Neuronal stem cell (in vitro differentiated cells): Measurements from ENCODE around the gene MARCHF6.
"Not testable (repeated sequence)": the region's sequence is repeated elsewhere in the genome, so short reads cannot be mapped to it uniquely, and the experiment has no call there.

ENCODE experiments used
- DNase-seq: peaks from one replicate; pipeline ENCODE4 v3.0.0-alpha.2; 2013; ENCODE audit warnings: low spot score
- H2AFZ ChIP-seq: one replicate; pipeline ENCODE4 v1.6.1; 2013; ENCODE audit warnings: mild to moderate bottlenecking, low read length, inconsistent platforms
- H2AK5ac ChIP-seq: 2 replicates; pipeline ENCODE4 v1.6.1; 2013; ENCODE audit warnings: low read depth, mild to moderate bottlenecking, inconsistent platforms, low read length, moderate library complexity, mixed read lengths
- H2BK120ac ChIP-seq: 2 replicates; pipeline ENCODE4 v1.6.1; 2013; ENCODE audit warnings: low read depth, mild to moderate bottlenecking, inconsistent platforms, low read length, moderate library complexity, mixed read lengths
- H2BK12ac ChIP-seq: one replicate; pipeline ENCODE4 v1.6.1; 2013; ENCODE audit warnings: low read length, inconsistent platforms
- H2BK15ac ChIP-seq: 2 replicates; pipeline ENCODE4 v1.6.1; 2013; ENCODE audit warnings: mild to moderate bottlenecking, low read length, inconsistent platforms, mixed read lengths
- H2BK5ac ChIP-seq: one replicate; pipeline ENCODE4 v1.6.1; 2013; ENCODE audit warnings: inconsistent platforms, mild to moderate bottlenecking, low read length, moderate library complexity
- H3K14ac ChIP-seq: one replicate; pipeline ENCODE4 v1.6.1; 2013; ENCODE audit warnings: low read length, inconsistent platforms
- H3K18ac ChIP-seq: 2 replicates; pipeline ENCODE4 v1.6.1; 2013; ENCODE audit warnings: low read length, inconsistent platforms
- H3K23ac ChIP-seq: 2 replicates; pipeline ENCODE4 v1.6.1; 2013; ENCODE audit warnings: low read depth, mild to moderate bottlenecking, mixed read lengths, low read length, inconsistent platforms; ENCODE audit not compliant: poor library complexity
- H3K27ac ChIP-seq: replicated peaks from 3 replicates; pipeline ENCODE4 v1.5.1; 2013; ENCODE audit warnings: low read length, inconsistent platforms
- H3K27me3 ChIP-seq, 3 experiments: 2 replicates each; pipeline ENCODE4 v1.6.1; 2013; ENCODE audit warnings: low read length in 3 of 3, mild to moderate bottlenecking in 2 of 3, inconsistent platforms in 1 of 3, low read depth in 1 of 3, mixed read lengths in 1 of 3, moderate library complexity in 1 of 3; ENCODE audit not compliant: control insufficient read depth in 3 of 3, insufficient read depth in 3 of 3
- H3K36me3 ChIP-seq, 2 donors: replicated peaks in 1 of 2; 2 replicates each; pipeline ENCODE4 v1.6.1; 2013; ENCODE audit warnings: low read length in 2 of 2; ENCODE audit not compliant: control insufficient read depth in 2 of 2, insufficient read depth in 2 of 2
- H3K4ac ChIP-seq: 2 replicates; pipeline ENCODE4 v1.6.1; 2013; ENCODE audit warnings: inconsistent platforms, mild to moderate bottlenecking, low read length, moderate library complexity
- H3K4me1 ChIP-seq, 2 donors: 1 replicate in 1 of 2; 2 replicates in 1 of 2; pipeline ENCODE4 v1.6.1; 2013; ENCODE audit warnings: low read length in 2 of 2, low read depth in 1 of 2; ENCODE audit not compliant: control insufficient read depth in 2 of 2, insufficient read depth in 1 of 2
- H3K4me2 ChIP-seq: one replicate; pipeline ENCODE4 v1.6.1; 2013; ENCODE audit warnings: mild to moderate bottlenecking, low read length, inconsistent platforms; ENCODE audit not compliant: insufficient read depth, poor library complexity, severe bottlenecking
- H3K4me3 ChIP-seq, 2 donors: 2 replicates each; pipeline ENCODE4 v1.5.1; 2013; ENCODE audit warnings: low read length in 2 of 2, mild to moderate bottlenecking in 2 of 2, inconsistent platforms in 1 of 2, moderate library complexity in 1 of 2
- H3K79me1 ChIP-seq: one replicate; pipeline ENCODE4 v1.6.1; 2013; ENCODE audit warnings: low read depth, mild to moderate bottlenecking, inconsistent platforms, low read length, moderate library complexity
- H3K9ac ChIP-seq: one replicate; pipeline ENCODE4 v1.6.1; 2013; ENCODE audit warnings: mild to moderate bottlenecking, low read depth, low read length, inconsistent platforms; ENCODE audit not compliant: poor library complexity
- H3K9me3 ChIP-seq, 2 donors: replicated peaks in 1 of 2; 2 replicates each; pipeline versions ENCODE3 to v1.6.1; 2013; ENCODE audit warnings: low read length in 2 of 2, mild to moderate bottlenecking in 2 of 2, inconsistent platforms in 1 of 2, low read depth in 1 of 2, mixed read lengths in 1 of 2, moderate library complexity in 1 of 2; ENCODE audit not compliant: control insufficient read depth in 2 of 2, insufficient read depth in 1 of 2
- H4K8ac ChIP-seq: one replicate; pipeline ENCODE4 v1.6.1; 2013; ENCODE audit warnings: low read depth, mild to moderate bottlenecking, inconsistent platforms, low read length, moderate library complexity
- H4K91ac ChIP-seq: one replicate; pipeline ENCODE4 v1.6.1; 2013; ENCODE audit warnings: low read length, low read depth, mild to moderate bottlenecking, inconsistent platforms; ENCODE audit not compliant: poor library complexity
- WGBS, 2 donors: extraction: QIAGEN DNeasy Blood & Tissue Kit; methylation state at CpG; one replicate each; pipeline ENCODE4 v1.1.7; 2013; ENCODE audit warnings: missing lambda C conversion rate in 2 of 2, mixed read lengths in 1 of 2; ENCODE audit not compliant: insufficient read length in 2 of 2, insufficient replicate concordance in 1 of 2; ENCODE audit errors: extremely low coverage in 2 of 2; 5-methylcytosine and 5-hydroxymethylcytosine counted together

The MARCHF6 gene

DNA sequence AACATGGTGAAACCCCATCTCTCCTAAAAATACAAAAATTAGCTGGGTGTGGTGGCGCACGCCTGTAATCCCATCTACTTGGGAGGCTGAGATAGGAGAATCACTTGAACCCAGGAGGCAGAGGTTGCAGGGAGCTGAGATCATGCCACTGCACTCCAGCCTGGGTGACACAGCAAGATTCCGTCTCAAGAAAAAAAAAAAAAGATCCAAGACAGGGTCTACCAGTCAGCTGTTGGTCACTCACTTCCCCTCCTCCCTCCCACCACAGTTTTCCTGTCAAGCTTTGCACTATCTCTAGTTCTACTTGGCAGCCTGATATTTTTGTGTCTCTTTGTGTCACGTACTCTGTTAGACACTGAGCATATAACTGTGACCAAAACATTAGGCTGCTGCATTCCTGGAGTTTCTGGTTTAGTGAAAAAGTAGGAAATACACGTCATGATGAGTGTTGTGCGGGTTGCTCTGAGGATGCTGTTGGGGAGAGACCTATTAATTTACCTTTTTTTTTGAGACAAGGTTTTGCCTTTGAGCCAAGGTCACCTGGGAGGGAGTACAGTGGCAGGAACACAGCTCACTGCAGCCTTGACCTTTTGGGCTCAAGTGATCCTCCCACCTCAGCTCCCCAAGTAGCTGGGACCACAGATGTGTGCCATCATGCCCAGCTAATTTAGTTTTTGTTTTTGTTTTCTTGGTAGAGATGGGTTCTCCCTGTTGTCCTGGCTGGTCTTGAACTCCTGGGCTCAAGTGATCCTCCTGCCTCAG, 39.3 kb downstream of the MARCHF6 start:
- not testable (repeated sequence) for DNase-seq, H3K79me1 ChIP-seq, H2AFZ ChIP-seq, H4K91ac ChIP-seq, H3K4me2 ChIP-seq, H3K9ac ChIP-seq, H2BK15ac ChIP-seq, H3K4me1 ChIP-seq, H4K8ac ChIP-seq, H2BK5ac ChIP-seq, H2BK120ac ChIP-seq, H3K4ac ChIP-seq, H2BK12ac ChIP-seq, H2AK5ac ChIP-seq, H3K27me3 ChIP-seq, H3K18ac ChIP-seq, H3K27ac ChIP-seq, H3K9me3 ChIP-seq, H3K4me3 ChIP-seq, H3K23ac ChIP-seq, H3K14ac ChIP-seq
- H3K36me3 ChIP-seq, result peaks cover 14 to 100% of the 10 kb centered on the region in 2 donors
- WGBS, 2 donors, result no CpG with 5 or more reads among the region's 6 CpGs

DNA sequence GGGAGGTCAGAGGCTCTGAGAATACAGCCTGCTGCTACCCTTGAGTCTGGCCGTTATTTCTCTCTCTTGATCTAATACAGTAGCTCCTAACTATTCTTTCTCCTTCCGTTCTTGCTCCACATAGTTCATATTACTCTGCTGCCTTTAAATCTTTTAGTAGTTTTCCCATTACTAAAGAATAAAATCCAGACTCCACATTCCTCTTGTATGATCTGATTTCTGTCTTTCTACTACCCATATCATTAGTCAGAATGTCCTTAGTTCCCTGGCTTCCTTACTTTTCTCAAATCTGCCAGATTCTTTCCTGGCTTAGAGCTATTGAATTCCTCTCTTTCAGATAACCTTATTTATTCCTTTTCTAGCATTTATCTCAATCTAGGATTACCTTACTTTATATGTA, 40.0 kb downstream of the MARCHF6 start:
- H3K9ac ChIP-seq, result no peak overlapping the region
- no peak for DNase-seq
- no peak overlapping the region for H3K23ac ChIP-seq
- no peak overlapping the region for H2AFZ ChIP-seq
- no peak overlapping the region for H4K91ac ChIP-seq
- no peak overlapping the region for H3K18ac ChIP-seq
- peaks cover 14 to 100% of the 10 kb centered on the region in 2 donors for H3K36me3 ChIP-seq
- H3K27ac ChIP-seq, result no peak overlapping the region
- peaks cover 0 to 2% of the 10 kb centered on the region in 2 donors for H3K9me3 ChIP-seq
- H3K4me3 ChIP-seq, result no peak overlapping the region
- no CpG with 5 or more reads among the region's 2 CpGs for WGBS, 2 donors
- H2BK5ac ChIP-seq, result no peak overlapping the region
- H3K27me3 ChIP-seq, result no peaks in the 10 kb centered on the region
- no peak overlapping the region for H3K14ac ChIP-seq
- no peak overlapping the region for H2AK5ac ChIP-seq
- H2BK12ac ChIP-seq, result no peak overlapping the region
- H3K79me1 ChIP-seq, result peaks cover 2% of the 10 kb centered on the region
- H3K4me2 ChIP-seq, result no peak overlapping the region
- H2BK15ac ChIP-seq, result no peak overlapping the region
- H4K8ac ChIP-seq, result no peak overlapping the region
- H3K4me1 ChIP-seq, result peaks cover 0 to 6% of the 10 kb centered on the region in 2 donors
- H3K4ac ChIP-seq, result no peak overlapping the region
- no peak overlapping the region for H2BK120ac ChIP-seq

DNA sequence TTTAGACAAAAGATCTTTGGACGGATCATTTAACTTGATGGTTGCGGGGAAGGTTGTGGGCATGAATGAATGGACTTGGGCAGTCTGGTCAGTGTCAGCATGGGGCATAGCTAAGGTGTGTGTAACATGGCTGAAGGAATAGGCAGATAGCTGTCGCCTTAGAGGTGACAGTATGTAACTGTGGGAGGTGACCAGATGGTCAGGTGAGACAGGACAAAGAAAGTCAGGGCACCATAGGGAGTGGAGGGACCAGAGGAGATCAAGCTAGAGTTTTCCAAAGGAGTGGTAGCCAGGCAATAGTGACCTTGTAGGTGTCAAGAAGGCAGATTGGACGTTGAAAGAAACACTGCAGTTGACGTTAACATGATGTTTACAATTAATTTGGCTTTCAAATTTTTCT, 43.1 kb downstream of the MARCHF6 start:
- Histone ChIP-seq H3K14ac (no peak overlapping the region), H3K23ac (no peak overlapping the region), H4K91ac (no peak overlapping the region), H3K4me3 (no peak overlapping the region), H2BK12ac (no peak overlapping the region), H2AK5ac (no peak overlapping the region), H3K9ac (no peak overlapping the region), H2BK15ac (no peak overlapping the region), H3K36me3 (peaks cover 13 to 100% of the 10 kb centered on the region in 2 donors), H2BK5ac (no peak overlapping the region), H3K27ac (no peak overlapping the region), H3K9me3 (peaks cover 0 to under 1% of the 10 kb centered on the region in 2 donors), H4K8ac (no peak overlapping the region), H3K4me1 (peaks cover 0 to 6% of the 10 kb centered on the region in 2 donors), H2AFZ (no peak overlapping the region), H2BK120ac (no peak overlapping the region), H3K4ac (no peak overlapping the region), H3K27me3 (no peaks in the 10 kb centered on the region), H3K4me2 (no peak overlapping the region), H3K18ac (no peak overlapping the region), H3K79me1 (no peaks in the 10 kb centered on the region)
- DNase-seq, result no peak
- no CpG with 5 or more reads among the region's 5 CpGs for WGBS, 2 donors

DNA sequence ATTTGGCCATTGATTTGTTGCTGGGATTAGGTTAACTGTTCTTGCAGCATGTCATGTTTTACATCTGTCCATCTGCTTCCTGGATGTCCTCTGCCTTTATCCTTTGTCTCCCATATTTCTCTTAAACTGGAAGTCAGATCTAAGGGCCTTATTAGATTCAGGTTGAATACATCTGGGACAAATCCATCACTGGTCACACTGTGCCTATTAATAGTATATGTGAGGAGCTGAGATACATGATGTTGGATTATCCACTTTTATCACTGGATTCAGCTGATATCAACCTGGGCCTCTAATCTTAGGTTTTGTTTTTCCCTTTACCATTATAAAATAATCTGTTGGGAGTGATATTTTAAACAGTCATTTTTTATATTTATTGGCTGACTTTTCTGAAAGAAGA, 46.3 kb downstream of the MARCHF6 start:
- H3K27ac ChIP-seq, result no peak overlapping the region
- peaks cover 0 to 8% of the 10 kb centered on the region in 2 donors for H3K9me3 ChIP-seq
- H2AFZ ChIP-seq, result no peak overlapping the region
- no peaks in the 10 kb centered on the region for H3K79me1 ChIP-seq
- no peak overlapping the region for H4K8ac ChIP-seq
- H3K4me2 ChIP-seq, result no peak overlapping the region
- peaks cover 11 to 100% of the 10 kb centered on the region in 2 donors for H3K36me3 ChIP-seq
- no peak overlapping the region for H2BK12ac ChIP-seq
- H3K4me1 ChIP-seq, result peaks cover 0 to 6% of the 10 kb centered on the region in 2 donors
- H4K91ac ChIP-seq, result no peak overlapping the region
- no peak overlapping the region for H2BK120ac ChIP-seq
- no peak overlapping the region for H2BK5ac ChIP-seq
- no peak overlapping the region for H3K14ac ChIP-seq
- no peak overlapping the region for H3K18ac ChIP-seq
- H3K9ac ChIP-seq, result no peak overlapping the region
- H2AK5ac ChIP-seq, result no peak overlapping the region
- H3K4ac ChIP-seq, result no peak overlapping the region
- DNase-seq, result no peak
- H2BK15ac ChIP-seq, result no peak overlapping the region
- no peaks in the 10 kb centered on the region for H3K27me3 ChIP-seq
- no peak overlapping the region for H3K23ac ChIP-seq
- H3K4me3 ChIP-seq, result no peak overlapping the region
